A549 (cell line): Measurements from ENCODE around the gene BRI3BP. TPM values are rescaled to one million over a fixed set of nuclear protein-coding genes. Genes with fewer than 3 reads are reported as not detected.

ENCODE experiments used
- ATAC-seq, 2 experiments: fragments of 200-7000 bp in 1 of 2; fragments of >200 bp in 1 of 2; cut with Nextera tagmentation in 1 of 2; cut with Tn5 transposase in 1 of 2; 3 replicates each; pipeline versions ENCODE4 v1.8.0 to v1.9.1; 2018 to 2020; ENCODE audit warnings: mild to moderate bottlenecking in 1 of 2, moderate library complexity in 1 of 2
- CTCF ChIA-PET: fragments of 300-600 bp; sonication (Branson Sonifier 250); formaldehyde crosslinking; extraction: SDS; loops from one replicate; lab custom pipeline; 2021; ENCODE audit warnings: antibody characterized with exemption, inconsistent platforms; lab: Yijun Ruan, JAX
- POLR2A ChIA-PET: fragments of 350-600 bp; formaldehyde crosslinking; extraction: SDS; loops from one replicate; lab custom pipeline; 2021; ENCODE audit warnings: antibody characterized with exemption, inconsistent platforms; lab: Yijun Ruan, JAX
- DNase-seq, 2 experiments: peaks; one replicate each; pipeline versions ENCODE4 v3.0.0 to v3.0.0-alpha.2; 2011 to 2016; ENCODE audit warnings: low read depth in 1 of 2, low spot score in 1 of 2
- FAIRE-seq: peaks from 2 replicates; lab custom pipeline; 2011; peaks lifted over from hg19 to GRCh38; lab: Jason Lieb, UNC
- H3K27ac ChIP-seq, 2 experiments: fragments of >200 bp; sonication (Bioruptor Twin); formaldehyde crosslinking; 3 replicates each; pipeline ENCODE4 v1.5.1; 2016 to 2017
- H3K4me1 ChIP-seq: fragments of >200 bp; sonication (Bioruptor Twin); formaldehyde crosslinking; 3 replicates; pipeline ENCODE4 v1.6.1; 2016
- H3K4me2 ChIP-seq: fragments of >200 bp; sonication (Bioruptor Twin); formaldehyde crosslinking; 3 replicates; pipeline ENCODE4 v1.6.1; 2016
- H3K4me3 ChIP-seq: fragments of >200 bp; sonication (Bioruptor Twin); formaldehyde crosslinking; 3 replicates; pipeline ENCODE4 v1.5.1; 2016
- H3K9me3 ChIP-seq: fragments of >200 bp; sonication (Bioruptor Twin); formaldehyde crosslinking; 3 replicates; pipeline ENCODE4 v1.6.1; 2016
- CEBPB ChIP-seq, 2 experiments: fragments of >200 bp in 1 of 2; sonication (Bioruptor Twin) in 1 of 2; formaldehyde crosslinking in 1 of 2; IDR thresholded peaks; 2 replicates each; pipeline ENCODE4 v1.6.1; 2012 to 2016
- CHD4 ChIP-seq: fragments of 200-600 bp; sonication (generic); IDR thresholded peaks from 2 replicates; pipeline ENCODE4 v1.6.1; 2016; ENCODE audit warnings: antibody characterized with exemption, mild to moderate bottlenecking, borderline replicate concordance
- CTCF ChIP-seq: fragments of >200 bp; sonication (Bioruptor Twin); formaldehyde crosslinking; IDR thresholded peaks from 3 replicates; pipeline ENCODE4 v1.5.1; 2016
- E2F6 ChIP-seq: IDR thresholded peaks from 2 replicates; pipeline ENCODE4 v1.6.1; 2012; ENCODE audit warnings: low read depth, borderline replicate concordance
- ELK1 ChIP-seq: fragments of 150-350 bp; IDR thresholded peaks from 2 replicates; pipeline ENCODE4 v1.6.1; 2014; ENCODE audit warnings: low read depth, mild to moderate bottlenecking, low read length
- ESRRA ChIP-seq: fragments of 150-350 bp; IDR thresholded peaks from 2 replicates; pipeline ENCODE4 v1.6.1; 2014; ENCODE audit warnings: mild to moderate bottlenecking, low read length, borderline replicate concordance
- HEYL ChIP-seq: fragments of 250-450 bp; sonication (Bioruptor Pico); IDR thresholded peaks from 2 replicates; pipeline ENCODE4 v1.8.0; 2021; ENCODE audit warnings: mild to moderate bottlenecking, moderate library complexity
- JUN ChIP-seq, 2 experiments: fragments of >200 bp; sonication (Bioruptor Twin); formaldehyde crosslinking; IDR thresholded peaks; 2 replicates in 1 of 2; 3 replicates in 1 of 2; pipeline ENCODE4 v1.6.1; 2016 to 2017
- JUNB ChIP-seq: fragments of >200 bp; sonication (Bioruptor Twin); formaldehyde crosslinking; IDR thresholded peaks from 2 replicates; pipeline ENCODE4 v1.6.1; 2016
- KDM1A ChIP-seq: fragments of 200-600 bp; sonication (generic); IDR thresholded peaks from 2 replicates; pipeline ENCODE4 v1.6.1; 2016; ENCODE audit warnings: low read depth, mild to moderate bottlenecking
- MAZ ChIP-seq: fragments of 150-350 bp; IDR thresholded peaks from 2 replicates; pipeline ENCODE4 v1.6.1; 2014; ENCODE audit warnings: antibody characterized with exemption, low read depth, low read length, borderline replicate concordance
- PBX3 ChIP-seq: IDR thresholded peaks from 2 replicates; pipeline ENCODE4 v1.6.1; 2012
- PHF8 ChIP-seq: fragments of 200-600 bp; sonication (generic); IDR thresholded peaks from 2 replicates; pipeline ENCODE4 v1.6.1; 2016; ENCODE audit warnings: low read depth, mild to moderate bottlenecking, antibody characterized with exemption, moderate library complexity, borderline replicate concordance
- SREBF2 ChIP-seq: fragments of 450-650 bp; IDR thresholded peaks from 2 replicates; pipeline ENCODE4 v1.6.1; 2014; ENCODE audit warnings: mild to moderate bottlenecking, moderate library complexity
- TFCP2L1 ChIP-seq: fragments of 250-450 bp; sonication (Bioruptor Pico); IDR thresholded peaks from 2 replicates; pipeline ENCODE4 v1.5.0; 2021; ENCODE audit warnings: mild to moderate bottlenecking
- ZFP36 ChIP-seq: fragments of 450-650 bp; IDR thresholded peaks from 2 replicates; pipeline ENCODE4 v1.6.1; 2014; ENCODE audit warnings: borderline replicate concordance; ENCODE audit not compliant: partially characterized antibody
- ZNF302 ChIP-seq: fragments of 250-450 bp; sonication (Bioruptor Pico); IDR thresholded peaks from 2 replicates; pipeline ENCODE4 v1.9.0; 2021; ENCODE audit warnings: inconsistent platforms, mild to moderate bottlenecking, moderate library complexity
- WGBS: methylation state at CpG from one replicate; pipeline ENCODE4 v1.1.6; 2017; ENCODE audit errors: missing lambda C conversion rate; 5-methylcytosine and 5-hydroxymethylcytosine counted together
- polyA plus RNA-seq, 4 experiments: library from polyadenylated mRNA; depleted of rRNA in 3 of 4; stranded (reverse); fragments of >200 nt; fragmentation: RNase III in 1 of 4; extraction: RNeasy Plus Mini Kit Qiagen cat#74134 plus additional on column Dnase treatment in 1 of 4; gene quantifications; 2 replicates in 3 of 4; 3 replicates in 1 of 4; pipeline ENCODE4 v1.2.3, GENCODE V29; 2011 to 2017

BRI3BP gene
- polyA plus RNA-seq, 2 of the 4 experiments (the other 2 are of a cell fraction), result 25.0 to 25.9 TPM

- no peak overlapping the region for H3K4me2 ChIP-seq
- ATAC-seq, result no peak
- CTCF ChIA-PET, result interaction anchor here (0.6 to 11.2 kb wide), 3 partner anchors 11 to 46 kb away, joined by 3 to 96 read pairs (median 4); no protein-coding TSS in a partner anchor
- no peak overlapping the region for H3K27ac ChIP-seq
- no peaks in the 10 kb centered on the region for H3K4me1 ChIP-seq
- whole genome bisulfite sequencing, result 91% methylated on average over 32 of the region's 32 CpGs
- H3K4me3 ChIP-seq, result no peak overlapping the region
- TF ChIP-seq HEYL (CRISPR knock-in tag), result no peak
- TF ChIP-seq PBX3, result no peak
- no peak for TF ChIP-seq KDM1A
- no peak for TF ChIP-seq PHF8
- TF ChIP-seq, all 56 proteins: peak for 0
- DNase-seq (no peak), FAIRE-seq (no peak)
- no peaks in the 10 kb centered on the region for H3K9me3 ChIP-seq
- POLR2A ChIA-PET, result no interaction called here
Observed at GRCh38 chr12:124953689-124954405, 39.6 kb upstream of the BRI3BP start.

- CTCF ChIA-PET, result interaction anchor here (1.3 to 11.2 kb wide), 3 partner anchors 12 to 48 kb away, joined by 3 to 96 read pairs (median 4); no protein-coding TSS in a partner anchor
- Histone ChIP-seq H3K4me3 (no peak overlapping the region), H3K9me3 (no peaks in the 10 kb centered on the region), H3K4me2 (no peak overlapping the region), H3K4me1 (no peaks in the 10 kb centered on the region)
- no peak for DNase-seq
- ATAC-seq, result no peak
- no peak for FAIRE-seq
- TF ChIP-seq JUNB (no peak), ZFP36 (peak; percentile 53)
- TF ChIP-seq, all 56 proteins: peak for 1
- no peak overlapping the region for H3K27ac ChIP-seq
- 87% methylated on average over 4 of the region's 4 CpGs for WGBS
- POLR2A ChIA-PET, result no interaction called here
Observed at GRCh38 chr12:124954771-124955170, 38.7 kb upstream of the BRI3BP start.

- CTCF ChIA-PET, result interaction anchor here (11.2 kb wide), 1 partner anchor 13 kb away, joined by 96 read pairs; no protein-coding TSS in a partner anchor
- H3K27ac ChIP-seq, result no peak overlapping the region
- POLR2A ChIA-PET, result no interaction called here
- ATAC-seq (no peak; a peak in 1 of 6 replicates), FAIRE-seq (no peak)
- no peaks in the 10 kb centered on the region for H3K9me3 ChIP-seq
- H3K4me2 ChIP-seq, result no peak overlapping the region
- H3K4me1 ChIP-seq, result no peaks in the 10 kb centered on the region
- TF ChIP-seq JUN (IDR thresholded peaks at IDR 0.05), result no peak
- no peak for TF ChIP-seq TFCP2L1 (CRISPR knock-in tag)
- no peak for TF ChIP-seq MAZ
- no peak for TF ChIP-seq ZNF302
- no peak for TF ChIP-seq CHD4
- TF ChIP-seq ESRRA, result no peak
- TF ChIP-seq SREBF2, result no peak
- TF ChIP-seq CEBPB (IDR thresholded peaks at IDR 0.05), result no peak
- no peak for TF ChIP-seq CTCF
- TF ChIP-seq, all 56 proteins: peak for 0
- H3K4me3 ChIP-seq, result no peak overlapping the region
- 95% methylated on average over 15 of the region's 16 CpGs for WGBS
- no peak for DNase-seq
Observed at GRCh38 chr12:124956571-124956970, 36.9 kb upstream of the BRI3BP start.

GRCh38 chr12:124961055-124961454 is 32.4 kb upstream of the BRI3BP start:
- FAIRE-seq (no peak), DNase-seq (no peak), ATAC-seq (no peak)
- TF ChIP-seq E2F6 (no peak), ELK1 (no peak), ZFP36 (no peak)
- WGBS, result 91% methylated on average over 29 of the region's 29 CpGs
- Histone ChIP-seq H3K9me3 (no peaks in the 10 kb centered on the region), H3K4me1 (no peaks in the 10 kb centered on the region), H3K27ac (no peak overlapping the region), H3K4me3 (no peak overlapping the region), H3K4me2 (no peak overlapping the region)
- POLR2A ChIA-PET, result no interaction called here
- CTCF ChIA-PET, result interaction anchor here (0.6 to 2.8 kb wide), 3 partner anchors 15 to 54 kb away, joined by 3 to 17 read pairs (median 3); no protein-coding TSS in a partner anchor
